Hematopoietic multipotent progenitor cell treated with erythropoietin and hydrocortisone succinate and interleukin-3 and kit ligand, for 6 days (in vitro differentiated cells): ENCODE results near the gene GMFB.

Experiments
- DNase-seq: peaks from one replicate; pipeline ENCODE4 v3.0.0-alpha.2; 2015

GMFB gene

DNA sequence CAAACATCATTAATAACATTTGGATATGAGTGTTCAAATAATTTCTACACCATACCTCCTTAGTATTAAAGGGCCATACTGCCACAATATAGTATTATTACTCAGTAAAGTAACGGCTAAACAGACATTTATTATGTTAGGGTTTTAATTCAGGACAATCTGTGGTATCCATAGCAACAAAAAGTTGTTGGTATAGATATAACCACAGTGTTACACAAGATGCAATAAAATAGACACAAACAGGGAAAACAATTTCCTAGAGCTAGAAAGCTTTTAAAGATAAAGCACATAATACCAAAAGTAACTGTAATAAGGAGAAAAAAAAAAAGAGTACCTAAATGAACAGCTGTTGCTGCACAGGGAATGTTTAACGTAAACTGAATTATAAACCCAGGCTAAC lies 63.7 kb downstream of the GMFB start:
- no peak for DNase-seq
